HepG2 (cell line): ENCODE measurements around the gene TOP2A. TPM values are rescaled to one million over a fixed set of nuclear protein-coding genes. Genes with fewer than 3 reads are reported as not detected.
A peak's percentile ranks its signal among the peaks of the same experiment; 100 is the strongest.

Source experiments
- ARNT2 ChIP-seq: sonication (generic); formaldehyde crosslinking; IDR thresholded peaks from 2 replicates; pipeline ENCODE4 v1.8.0; 2022; ENCODE audit warnings: mild to moderate bottlenecking, low read depth, missing genetic modification reagents, moderate library complexity
- ATF1 ChIP-seq: IDR thresholded peaks from 2 replicates; pipeline ENCODE4 v1.6.1; 2016; ENCODE audit warnings: mild to moderate bottlenecking, control low read depth
- GLMP ChIP-seq: sonication (generic); formaldehyde crosslinking; IDR thresholded peaks from 2 replicates; pipeline ENCODE4 v1.9.0; 2021; ENCODE audit warnings: missing genetic modification reagents, mild to moderate bottlenecking, borderline replicate concordance
- JUND ChIP-seq: sonication (generic); formaldehyde crosslinking; IDR thresholded peaks from 2 replicates; pipeline ENCODE4 v1.8.0; 2022; ENCODE audit warnings: mild to moderate bottlenecking, missing genetic modification reagents
- KLF12 ChIP-seq: sonication (generic); formaldehyde crosslinking; IDR thresholded peaks from 2 replicates; pipeline ENCODE4 v1.4.0; 2020; ENCODE audit warnings: missing genetic modification reagents, borderline replicate concordance
- MED1 ChIP-seq: sonication (generic); formaldehyde crosslinking; IDR thresholded peaks from 2 replicates; pipeline ENCODE4 v1.4.0; 2020; ENCODE audit warnings: missing genetic modification reagents
- NCOA1 ChIP-seq: sonication (generic); formaldehyde crosslinking; IDR thresholded peaks from 2 replicates; pipeline ENCODE4 v1.9.0; 2021; ENCODE audit warnings: missing genetic modification reagents
- SSRP1 ChIP-seq: IDR thresholded peaks from 2 replicates; pipeline ENCODE4 v1.6.1; 2016; ENCODE audit warnings: control low read depth
- TBX3 ChIP-seq: fragments of 450-650 bp; IDR thresholded peaks from 2 replicates; pipeline ENCODE4 v1.6.1; 2017; ENCODE audit warnings: antibody characterized with exemption, mild to moderate bottlenecking, inconsistent platforms, borderline replicate concordance
- ZC3H4 ChIP-seq: sonication (generic); formaldehyde crosslinking; IDR thresholded peaks from 2 replicates; pipeline ENCODE4 v1.4.0; 2020; ENCODE audit warnings: missing genetic modification reagents, borderline replicate concordance
- ZNF234 ChIP-seq: sonication (generic); formaldehyde crosslinking; conservative IDR thresholded peaks from 2 replicates; pipeline ENCODE4 v1.5.1; 2020; ENCODE audit warnings: mild to moderate bottlenecking, missing genetic modification reagents
- ZNF652 ChIP-seq: IDR thresholded peaks from 2 replicates; pipeline ENCODE4 v1.6.1; 2016; ENCODE audit warnings: low read depth, borderline replicate concordance
- polyA plus RNA-seq, 8 experiments: library from polyadenylated mRNA; depleted of rRNA in 3 of 8; stranded (reverse) in 7 of 8; unstranded in 1 of 8; fragments of >200 nt; fragmentation: Illumina TruSeq in 4 of 8; extraction: Trizol in 4 of 8; gene quantifications; 2 replicates each; pipeline versions ENCODE4 v1.2.1 to v1.2.3, GENCODE V29; 2011 to 2016; ENCODE audit warnings: low read depth in 4 of 8, missing spikeins in 1 of 8, mixed read lengths in 1 of 8; ENCODE audit not compliant: insufficient read depth in 1 of 8
- total RNA-seq, 5 experiments: library from RNA; depleted of rRNA; stranded (reverse); fragments of >200 nt; fragmentation: Illumina TruSeq; extraction: Trizol; gene quantifications; 2 replicates each; pipeline ENCODE4 v1.2.3, GENCODE V29; 2016; ENCODE audit warnings: low read depth in 1 of 5

Gene TOP2A
- total and polyA plus RNA-seq, 2 of the 13 experiments (the other 11 are each of a cell fraction or from before 2014, with no cell fraction given) = 108 to 327 TPM

GRCh38 chr17:40345161-40345993 lies 72.3 kb downstream of the TOP2A start (continued):
- peak; percentile 39; the same call in 1 of the 2 replicates for TF ChIP-seq KLF12 (CRISPR knock-in tag)
- peak; percentile 69; the same call in 1 of the 2 replicates for TF ChIP-seq ZNF234 (CRISPR knock-in tag)
- TF ChIP-seq ATF1 (CRISPR knock-in tag) = no peak
- no peak; the same call in none of the 2 replicates for TF ChIP-seq SSRP1 (CRISPR knock-in tag)
- TF ChIP-seq MED1 (CRISPR knock-in tag) = peak; percentile 42; the same call in 1 of the 2 replicates
- TF ChIP-seq ZC3H4 = no peak
- peak; percentile 60; the same call in 1 of the 2 replicates for TF ChIP-seq NCOA1
- no peak; the same call in 1 of the 2 replicates for TF ChIP-seq ZNF652 (CRISPR knock-in tag)
- peak; percentile 7; the same call in 1 of the 2 replicates for TF ChIP-seq JUND (CRISPR knock-in tag)
- peak; percentile 8; the same call in 1 of the 2 replicates for TF ChIP-seq ARNT2 (CRISPR knock-in tag)
- TF ChIP-seq GLMP (CRISPR knock-in tag) = no peak
- 0 out of 2 replicates have a peak, but pooled peaks have one; percentile 37 for TF ChIP-seq TBX3
